Hepatocyte (in vitro differentiated cells): ENCODE results near the gene SPDYE6. TPM values are rescaled to one million over a fixed set of nuclear protein-coding genes. Genes with fewer than 3 reads are reported as not detected.
"Not testable (repeated sequence)": the region's sequence is repeated elsewhere in the genome, so short reads cannot be mapped to it uniquely, and the experiment has no call there.

Source experiments
- DNase-seq: peaks from one replicate; pipeline ENCODE4 v3.0.0-alpha.2; 2016; ENCODE audit warnings: low spot score
- H2AFZ ChIP-seq: fragments of 200-600 bp; sonication (generic); 2 replicates; pipeline ENCODE4 v1.6.0; 2016; ENCODE audit warnings: antibody characterized with exemption, mild to moderate bottlenecking
- H3K27ac ChIP-seq: fragments of 200-600 bp; sonication (generic); 2 replicates; pipeline ENCODE4 v1.5.1; 2016; ENCODE audit warnings: mild to moderate bottlenecking
- H3K27me3 ChIP-seq: fragments of 200-600 bp; sonication (generic); 2 replicates; pipeline ENCODE4 v1.6.1; 2016
- H3K36me3 ChIP-seq: fragments of 200-600 bp; sonication (generic); replicated peaks from 2 replicates; pipeline ENCODE4 v1.5.1; 2016; ENCODE audit warnings: low read depth; ENCODE audit not compliant: insufficient read depth
- H3K4me1 ChIP-seq: fragments of 200-600 bp; sonication (generic); 2 replicates; pipeline ENCODE4 v1.5.1; 2016; ENCODE audit warnings: mild to moderate bottlenecking, moderate library complexity; ENCODE audit not compliant: insufficient read depth
- H3K4me2 ChIP-seq: fragments of 200-600 bp; sonication (generic); 2 replicates; pipeline ENCODE4 v1.6.0; 2016
- H3K4me3 ChIP-seq: fragments of 200-600 bp; sonication (generic); 2 replicates; pipeline ENCODE4 v1.5.1; 2016; ENCODE audit warnings: mild to moderate bottlenecking
- H3K79me2 ChIP-seq: fragments of 200-600 bp; sonication (generic); 2 replicates; pipeline ENCODE4 v1.6.0; 2017; ENCODE audit warnings: mild to moderate bottlenecking
- H3K9me2 ChIP-seq: fragments of 200-600 bp; sonication (generic); replicated peaks from 2 replicates; pipeline ENCODE4 v1.6.0; 2017; ENCODE audit warnings: mild to moderate bottlenecking; ENCODE audit not compliant: insufficient read depth
- H3K9me3 ChIP-seq: fragments of 200-600 bp; sonication (generic); 2 replicates; pipeline ENCODE4 v1.5.1; 2016; ENCODE audit warnings: low read depth, mild to moderate bottlenecking
- H4K20me1 ChIP-seq: fragments of 200-600 bp; sonication (generic); 2 replicates; pipeline ENCODE4 v1.6.0; 2016; ENCODE audit warnings: mild to moderate bottlenecking; ENCODE audit not compliant: insufficient read depth, poor library complexity, severe bottlenecking
- CTCF ChIP-seq: fragments of 200-600 bp; sonication (generic); IDR thresholded peaks from 2 replicates; pipeline ENCODE4 v1.5.1; 2016; ENCODE audit warnings: antibody characterized with exemption, mild to moderate bottlenecking; ENCODE audit not compliant: poor library complexity
- EZH2 ChIP-seq: fragments of 200-600 bp; sonication (generic); IDR thresholded peaks from 2 replicates; pipeline ENCODE4 v1.6.1; 2016; ENCODE audit warnings: antibody characterized with exemption, mild to moderate bottlenecking, borderline replicate concordance
- EZH2phosphoT487 ChIP-seq: fragments of 200-600 bp; sonication (generic); IDR thresholded peaks from one replicate; pipeline ENCODE4 v1.6.1; 2018; ENCODE audit warnings: antibody characterized with exemption, mild to moderate bottlenecking, low read depth, moderate library complexity; ENCODE audit not compliant: unreplicated experiment, severe bottlenecking
- WGBS: methylation state at CpG from one replicate; pipeline ENCODE4 v1.1.6; 2016; ENCODE audit warnings: low lambda C conversion rate; ENCODE audit errors: missing lambda C conversion rate; 5-methylcytosine and 5-hydroxymethylcytosine counted together
- polyA plus RNA-seq: library from polyadenylated mRNA; unstranded; fragments of >200 nt; fragmentation: Nextera tagmentation; extraction: Ambion mirVana; gene quantifications from 2 replicates; pipeline ENCODE4 v1.2.1, GENCODE V29; 2016
- total RNA-seq: library from RNA; depleted of rRNA; stranded (reverse); fragments of >200 nt; gene quantifications from 2 replicates; pipeline ENCODE4 v1.2.3, GENCODE V29; 2014

The SPDYE6 gene
- total and polyA plus RNA-seq, 2 experiments from 2014 or later, result 0.68 TPM; not detected in 1

- TF ChIP-seq CTCF, result no peak
- no peak for TF ChIP-seq EZH2phosphoT487
- TF ChIP-seq EZH2, result no peak
- H3K27me3 ChIP-seq, result no peaks in the 10 kb centered on the region
- no peak overlapping the region for H3K27ac ChIP-seq
- H3K9me3 ChIP-seq, result no peaks in the 10 kb centered on the region
- no peaks in the 10 kb centered on the region for H3K79me2 ChIP-seq
- no peak for DNase-seq
- H3K36me3 ChIP-seq, result no peaks in the 10 kb centered on the region
- H3K4me2 ChIP-seq, result no peak overlapping the region
- no peaks in the 10 kb centered on the region for H4K20me1 ChIP-seq
- H3K9me2 ChIP-seq, result no peaks in the 10 kb centered on the region
- 93% methylated on average over 3 of the region's 3 CpGs for WGBS
- H2AFZ ChIP-seq, result no peak overlapping the region
- no peak overlapping the region for H3K4me3 ChIP-seq
- H3K4me1 ChIP-seq, result peaks cover 2% of the 10 kb centered on the region
Measured at GRCh38 chr7:102389810-102390209, 33.6 kb upstream of the SPDYE6 start.

GRCh38 chr7:102387064-102387463, 30.8 kb upstream of the SPDYE6 start:
- no peak overlapping the region for H3K27ac ChIP-seq
- H3K4me2 ChIP-seq, result no peak overlapping the region
- no peaks in the 10 kb centered on the region for H4K20me1 ChIP-seq

GRCh38 chr7:102381696-102382425, 25.6 kb upstream of the SPDYE6 start:
- H3K36me3 ChIP-seq, H3K27me3 ChIP-seq, H2AFZ ChIP-seq, H3K4me2 ChIP-seq, H3K79me2 ChIP-seq, H3K4me3 ChIP-seq, H3K9me2 ChIP-seq, H4K20me1 ChIP-seq, H3K9me3 ChIP-seq, DNase-seq, H3K4me1 ChIP-seq, H3K27ac ChIP-seq: not testable (repeated sequence)
- WGBS, result 99% methylated on average over 5 of the region's 7 CpGs

More at GRCh38 chr7:102387064-102387463, 30.8 kb upstream of the SPDYE6 start:
- H3K4me1 ChIP-seq, result no peaks in the 10 kb centered on the region
- DNase-seq, result no peak
- no peak overlapping the region for H2AFZ ChIP-seq
- TF ChIP-seq EZH2, result no peak
- TF ChIP-seq CTCF, result no peak
- TF ChIP-seq EZH2phosphoT487, result no peak
- no peaks in the 10 kb centered on the region for H3K9me2 ChIP-seq
- 95% methylated on average over 6 of the region's 6 CpGs for WGBS
- no peaks in the 10 kb centered on the region for H3K27me3 ChIP-seq
- no peak overlapping the region for H3K4me3 ChIP-seq
- H3K79me2 ChIP-seq, result no peaks in the 10 kb centered on the region
- H3K9me3 ChIP-seq, result no peaks in the 10 kb centered on the region
- no peaks in the 10 kb centered on the region for H3K36me3 ChIP-seq

GRCh38 chr7:102380837-102381236, 24.6 kb upstream of the SPDYE6 start:
- not testable (repeated sequence) for H3K4me1 ChIP-seq, H3K9me2 ChIP-seq, H3K9me3 ChIP-seq, H3K27me3 ChIP-seq, H3K79me2 ChIP-seq, H3K36me3 ChIP-seq, H3K27ac ChIP-seq, H2AFZ ChIP-seq, H3K4me3 ChIP-seq, H3K4me2 ChIP-seq, DNase-seq, H4K20me1 ChIP-seq
- WGBS, result 79% methylated on average over 8 of the region's 8 CpGs
